ENCODE measurements around the gene CARD11.

Gene CARD11

DNA sequence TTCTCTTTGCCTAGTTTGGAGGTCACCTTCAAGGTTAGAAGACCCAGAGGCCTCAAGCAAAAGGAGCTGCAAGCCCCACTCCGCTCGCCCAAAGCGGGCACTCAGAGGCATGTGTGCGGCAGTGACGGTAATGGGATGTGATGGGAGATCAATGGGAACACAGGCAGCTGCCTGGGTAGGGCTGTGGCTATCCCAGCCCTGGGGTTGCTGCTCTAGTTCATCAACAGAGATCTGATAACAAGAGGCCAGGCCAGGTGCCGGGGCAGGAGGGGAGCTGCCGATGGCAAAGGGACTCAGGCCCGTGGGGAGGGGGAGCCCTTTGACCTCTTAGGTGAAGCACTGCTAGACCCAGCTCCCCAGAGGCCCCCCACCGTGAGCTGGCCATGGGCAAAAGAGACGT is 147.5 kb downstream of the CARD11 start:
- no peak for DNase-seq

DNA sequence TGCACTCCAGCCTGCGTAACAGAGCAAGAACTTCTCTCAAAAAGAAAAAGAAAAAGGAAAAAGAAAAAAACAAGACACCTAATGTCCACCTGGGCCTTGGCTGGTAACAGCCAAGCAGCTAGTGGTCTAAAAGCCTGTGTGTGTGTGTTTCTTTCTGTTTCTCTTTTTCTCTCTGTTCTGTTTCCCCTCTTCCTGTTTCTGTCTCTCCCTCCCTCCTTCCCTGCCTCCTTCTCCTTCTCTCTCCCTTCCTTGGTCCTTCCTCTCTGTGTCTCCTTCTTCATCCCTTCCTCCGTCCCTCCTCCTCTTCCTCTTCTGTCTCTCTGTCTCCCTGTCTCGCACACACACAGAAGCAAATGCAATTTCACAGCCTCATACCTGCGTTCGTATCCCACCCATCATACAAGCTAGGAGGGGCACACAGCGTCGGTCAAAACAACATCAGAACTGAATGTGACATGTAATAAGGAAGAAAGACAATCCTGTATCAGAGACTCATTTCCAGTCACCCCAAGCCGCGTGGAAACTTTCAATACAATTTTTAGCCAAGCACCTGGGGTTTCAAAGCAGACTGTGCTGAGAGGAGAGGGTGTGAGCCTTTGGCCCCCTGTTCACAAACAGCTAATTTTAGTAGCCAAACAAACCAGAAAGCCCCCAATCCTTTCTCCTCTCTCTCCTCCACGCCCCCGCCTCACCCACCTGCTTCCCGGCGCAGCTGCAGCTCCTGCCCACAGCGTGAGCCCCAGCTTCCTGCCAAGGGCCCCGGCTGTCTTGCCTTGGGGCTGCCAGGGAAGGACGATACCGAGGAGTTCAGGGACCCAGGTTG is 149.3 kb downstream of the CARD11 start:
- DNase-seq, result no peak

DNA sequence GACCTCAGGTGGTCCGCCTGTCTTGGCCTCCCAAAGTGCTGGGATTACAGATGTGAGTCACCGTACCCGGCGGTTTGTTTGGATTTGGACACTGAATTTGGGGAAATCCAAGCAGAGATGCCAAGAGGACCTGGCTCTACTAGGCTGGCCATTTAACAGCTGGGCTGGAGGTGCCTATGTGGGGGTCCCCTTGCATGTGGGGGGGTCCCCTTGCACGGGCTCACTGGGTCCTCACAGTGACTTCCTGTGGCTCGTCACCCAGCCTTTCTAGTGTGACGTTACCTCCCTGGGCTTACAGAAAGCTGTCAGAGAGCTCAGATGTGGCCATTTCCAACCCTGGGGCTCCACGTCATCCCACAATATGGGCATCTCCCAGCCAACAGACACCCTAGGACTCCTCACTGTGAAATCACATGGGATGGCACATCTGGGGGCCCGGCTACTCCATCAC is 150.2 kb downstream of the CARD11 start:
- DNase-seq, result no peak

DNA sequence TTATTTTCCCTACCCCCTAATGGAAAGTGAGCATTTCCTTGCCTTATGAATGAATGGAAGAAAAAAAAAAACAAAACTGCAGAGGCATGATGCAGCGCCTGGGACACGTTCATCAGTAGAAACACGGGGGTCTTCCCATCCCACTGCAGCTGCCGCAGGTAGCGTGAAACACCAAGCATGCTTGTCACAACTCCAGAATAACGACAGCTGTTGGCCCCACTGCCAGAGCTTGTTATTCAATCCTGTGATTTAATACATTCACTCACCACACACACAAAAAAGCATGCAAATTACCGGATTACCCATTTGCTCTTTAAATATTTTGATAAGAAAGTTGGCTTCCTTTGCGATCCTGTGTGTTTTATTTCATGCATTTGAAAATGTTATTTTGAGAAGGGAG is 151.1 kb downstream of the CARD11 start:
- no peak for DNase-seq

DNA sequence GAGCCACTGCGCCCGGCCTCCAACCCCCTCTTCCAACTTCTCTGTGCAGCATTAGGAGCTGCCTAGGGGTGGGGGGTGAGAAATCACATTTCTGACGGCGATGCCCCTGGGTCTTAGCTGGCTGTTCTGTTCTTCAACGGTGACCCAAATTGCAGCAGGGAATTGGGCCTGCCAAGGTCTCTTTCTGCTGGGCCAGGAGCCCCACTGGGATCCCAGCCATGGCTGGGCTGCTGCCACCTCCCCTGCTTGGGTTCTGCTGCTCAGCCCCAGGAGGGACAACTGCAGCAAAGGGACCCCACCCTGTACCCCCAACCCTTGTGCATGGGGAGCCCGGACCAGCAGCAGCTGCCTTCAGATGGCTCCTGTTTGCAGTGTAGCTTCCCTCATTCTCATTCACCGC is 155.9 kb downstream of the CARD11 start:
- DNase-seq, result peak; percentile 12

DNA sequence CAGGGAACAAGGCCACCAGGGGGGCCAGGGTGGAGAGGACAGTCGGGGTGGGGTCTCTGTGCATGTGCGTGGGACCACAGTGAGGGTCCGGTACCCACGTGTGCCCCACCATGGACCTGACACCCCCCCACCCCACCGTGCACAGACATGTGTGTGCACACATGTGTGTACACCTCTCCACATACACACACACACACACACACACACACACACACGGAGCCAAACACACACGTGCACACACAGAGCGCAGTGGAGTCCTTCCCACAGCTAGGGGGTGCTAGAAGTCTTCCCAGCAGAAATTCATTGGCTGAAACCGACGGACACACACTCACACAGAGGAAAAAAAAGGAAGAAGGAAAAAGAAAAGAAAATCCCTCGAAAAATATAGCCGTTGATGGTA is 156.8 kb downstream of the CARD11 start:
- DNase-seq, result peak; percentile 41

DNA sequence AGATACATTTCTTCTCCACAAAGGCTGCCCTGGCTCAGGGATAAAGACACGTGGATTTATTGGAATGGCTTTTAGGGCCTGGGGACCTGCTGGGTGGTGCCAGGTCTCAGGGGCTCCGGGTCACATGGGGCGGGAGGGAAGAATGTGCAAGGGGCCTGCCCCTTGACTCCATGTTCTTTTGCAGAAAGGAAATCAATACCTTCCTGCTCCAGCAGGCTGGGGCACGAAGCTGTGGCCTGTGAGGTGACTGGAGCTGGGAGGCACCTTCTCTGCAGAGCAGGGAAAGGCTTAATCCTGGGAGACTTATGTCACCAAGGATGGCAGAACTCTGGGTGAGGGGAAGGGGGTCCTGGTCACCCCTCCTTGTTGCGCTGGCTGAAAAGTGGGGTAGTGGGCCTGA is 157.3 kb downstream of the CARD11 start:
- DNase-seq, result no peak

DNA sequence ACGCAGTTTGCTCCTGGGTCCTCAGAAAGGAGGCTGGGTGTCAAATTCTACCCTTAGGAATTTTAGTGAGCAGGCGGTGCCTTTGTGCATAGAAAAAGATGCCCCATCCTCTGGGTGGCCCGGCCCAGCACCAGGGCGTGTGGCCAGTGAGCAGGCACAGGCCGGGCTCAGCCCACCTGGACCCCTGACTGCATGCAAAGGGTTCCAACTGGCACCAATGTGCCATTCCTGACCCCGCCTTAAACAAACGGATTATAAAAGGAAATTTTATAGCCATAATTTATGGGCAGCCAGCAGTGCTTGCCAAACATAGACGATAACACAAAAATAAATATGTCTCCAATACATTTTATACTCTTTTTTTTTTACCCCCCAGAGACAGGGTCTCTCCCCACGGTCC is 159.5 kb downstream of the CARD11 start:
- DNase-seq, result no peak

DNA sequence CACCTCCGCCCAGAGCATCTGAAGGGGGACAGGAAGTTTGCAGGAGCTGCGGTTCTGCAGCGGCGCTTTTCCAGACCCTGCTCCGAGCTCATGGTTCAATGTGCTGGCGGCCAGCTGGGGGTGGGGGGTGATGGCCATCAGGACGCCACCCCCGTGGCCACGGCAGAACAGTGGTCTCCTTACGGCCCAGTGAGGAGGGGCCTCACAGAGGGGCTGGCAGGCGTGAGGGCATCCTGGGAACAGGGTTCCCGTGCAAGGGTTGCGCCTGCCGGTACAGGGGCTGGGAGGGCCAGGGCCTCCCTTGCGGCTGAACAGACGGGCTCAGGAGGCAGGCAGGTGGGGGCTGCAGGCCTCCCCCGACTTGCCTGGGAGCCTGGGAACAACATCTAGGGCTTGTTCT is 160.6 kb downstream of the CARD11 start:
- no peak for DNase-seq

DNA sequence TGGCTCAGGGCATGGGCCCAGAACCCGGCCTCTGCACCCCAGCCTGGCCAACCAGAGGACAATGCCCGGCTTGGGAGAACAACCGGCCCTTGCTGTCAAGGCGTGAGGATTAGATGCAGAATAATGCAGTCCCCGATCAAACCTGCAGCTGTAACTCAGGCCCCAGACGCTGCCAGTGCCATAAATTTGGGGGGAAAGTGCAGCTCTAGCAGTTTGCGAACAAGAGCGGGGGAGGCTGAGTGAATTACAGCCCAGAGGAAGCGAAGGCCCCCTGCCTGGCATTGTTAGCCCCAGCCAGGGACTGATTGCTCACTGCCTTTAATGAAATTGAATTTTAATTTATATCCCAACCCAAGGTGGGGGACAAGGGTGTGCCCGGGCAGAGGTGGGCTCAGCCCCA is 161.6 kb downstream of the CARD11 start:
- DNase-seq, result no peak

DNA sequence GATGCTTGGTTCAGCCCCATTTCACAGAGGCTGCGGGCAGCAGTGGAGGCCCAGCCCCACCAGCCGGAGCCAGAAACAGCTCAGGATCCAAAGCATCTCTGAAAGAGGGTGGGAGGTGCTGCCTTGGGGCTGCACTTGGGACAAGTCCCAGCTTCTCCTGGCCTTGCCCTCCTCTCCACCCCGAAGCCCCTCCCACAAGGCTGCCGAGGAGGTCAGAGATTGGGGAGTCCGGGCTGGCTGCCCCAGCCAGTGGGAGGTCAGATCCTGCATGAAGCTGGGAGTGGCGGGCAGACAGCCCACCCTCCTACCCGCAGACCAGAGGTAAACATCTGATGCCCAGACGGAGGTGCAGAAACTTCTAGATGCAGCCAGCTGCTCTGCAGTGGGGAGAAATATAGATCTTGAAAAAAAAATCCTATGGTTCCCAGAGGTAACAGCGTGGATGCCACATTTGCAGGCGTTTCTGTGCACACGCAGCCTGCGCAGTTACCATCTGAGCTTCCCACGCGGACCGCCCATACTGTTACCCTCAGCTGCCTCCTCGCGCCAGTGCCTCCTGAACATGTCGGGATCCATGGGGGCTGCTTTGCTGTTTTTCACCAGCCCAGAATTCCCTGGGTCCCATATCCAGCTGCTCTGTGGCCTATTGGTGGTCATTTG is 162.7 kb downstream of the CARD11 start:
- no peak for DNase-seq

DNA sequence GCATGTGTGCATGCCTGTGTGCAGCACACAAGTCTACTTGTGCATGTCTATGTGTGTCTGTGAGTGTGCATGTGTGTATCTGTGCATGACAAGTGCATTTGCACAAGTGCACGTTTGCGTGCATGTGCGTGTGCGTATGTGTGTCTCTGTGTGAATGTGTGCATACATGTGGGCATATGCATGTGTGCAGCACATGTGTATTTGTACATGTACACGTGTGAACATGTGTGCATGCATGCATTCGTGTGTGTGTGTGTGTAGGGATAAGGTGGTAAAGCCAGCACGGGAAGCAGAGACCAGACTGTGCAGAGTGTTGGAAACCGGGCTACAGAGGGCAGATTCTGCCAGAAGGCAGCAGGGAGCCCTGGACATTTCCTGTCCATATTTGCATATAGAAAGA is 163.6 kb downstream of the CARD11 start:
- no peak for DNase-seq

DNA sequence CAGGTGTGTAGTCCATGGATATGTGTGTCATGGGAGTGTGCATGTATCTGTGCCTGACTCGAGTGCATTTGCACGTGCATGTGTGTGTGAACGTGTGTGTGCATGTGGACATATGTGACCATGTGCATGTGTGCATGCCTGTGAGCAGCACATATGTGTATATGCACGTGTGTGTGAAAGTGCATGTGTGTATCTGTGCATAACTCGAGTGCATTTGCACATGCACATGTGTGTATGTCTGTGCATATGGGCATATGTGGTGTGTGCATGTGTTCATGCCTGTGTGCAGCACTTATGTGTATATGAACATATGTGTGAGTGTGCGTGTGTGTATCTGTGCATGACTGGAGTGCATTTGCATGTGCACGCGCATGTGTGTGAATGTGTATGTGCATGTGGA is 164.3 kb downstream of the CARD11 start:
- DNase-seq, result no peak

DNA sequence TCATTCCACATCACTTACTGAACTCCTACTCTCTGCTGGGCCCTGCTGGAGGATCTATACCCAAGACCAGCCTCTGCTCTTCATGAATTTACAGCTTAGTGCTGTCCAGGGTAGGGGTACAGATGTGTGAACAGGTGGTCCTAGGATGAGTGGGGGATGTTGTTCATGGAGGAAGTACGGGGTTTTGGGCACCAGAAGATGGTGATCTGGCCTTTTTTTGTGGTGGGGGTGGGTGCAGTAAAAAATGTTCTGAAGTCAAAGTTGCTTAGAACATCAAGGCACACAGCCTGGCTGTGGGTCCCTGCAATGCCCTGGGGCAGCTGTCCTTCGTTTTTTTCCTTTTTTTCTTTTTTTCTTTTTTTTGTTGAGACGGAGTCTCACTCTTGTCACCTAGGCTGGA is 165.4 kb downstream of the CARD11 start:
- no peak for DNase-seq

DNA sequence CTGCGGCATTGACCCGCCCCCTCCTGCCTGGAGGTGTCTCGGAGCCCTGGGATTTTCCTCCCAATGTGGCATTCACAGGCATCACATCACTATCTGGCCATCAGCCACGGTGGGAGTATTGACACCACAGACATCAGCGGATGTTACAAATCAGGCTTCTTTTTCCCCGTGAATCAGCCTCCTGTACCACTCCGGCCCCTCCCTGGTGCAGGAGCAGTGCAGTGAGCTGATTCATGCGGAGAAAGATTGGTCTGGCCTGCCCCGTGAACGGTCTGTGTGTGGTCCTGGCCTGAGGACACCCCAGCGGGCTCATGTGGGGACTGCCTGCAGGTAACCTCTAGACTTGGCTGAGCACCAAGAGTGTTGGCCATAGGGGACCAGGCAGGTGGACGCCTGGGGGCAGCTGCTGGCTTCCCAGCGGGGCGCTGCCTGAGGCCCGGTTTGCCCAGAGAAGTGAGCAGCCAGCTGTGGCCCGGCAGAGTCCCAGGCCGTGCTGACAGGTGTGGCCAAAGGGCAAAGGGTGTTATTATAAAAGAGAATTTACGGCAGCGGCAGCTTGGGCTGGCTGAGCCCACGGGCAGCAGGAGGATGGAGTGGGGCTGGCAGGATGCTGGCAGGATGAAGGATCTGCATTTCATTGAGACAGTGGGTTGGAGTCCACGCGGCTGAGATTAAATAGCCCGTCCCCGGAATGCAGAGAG is 167.5 kb downstream of the CARD11 start:
- DNase-seq, result no peak

DNA sequence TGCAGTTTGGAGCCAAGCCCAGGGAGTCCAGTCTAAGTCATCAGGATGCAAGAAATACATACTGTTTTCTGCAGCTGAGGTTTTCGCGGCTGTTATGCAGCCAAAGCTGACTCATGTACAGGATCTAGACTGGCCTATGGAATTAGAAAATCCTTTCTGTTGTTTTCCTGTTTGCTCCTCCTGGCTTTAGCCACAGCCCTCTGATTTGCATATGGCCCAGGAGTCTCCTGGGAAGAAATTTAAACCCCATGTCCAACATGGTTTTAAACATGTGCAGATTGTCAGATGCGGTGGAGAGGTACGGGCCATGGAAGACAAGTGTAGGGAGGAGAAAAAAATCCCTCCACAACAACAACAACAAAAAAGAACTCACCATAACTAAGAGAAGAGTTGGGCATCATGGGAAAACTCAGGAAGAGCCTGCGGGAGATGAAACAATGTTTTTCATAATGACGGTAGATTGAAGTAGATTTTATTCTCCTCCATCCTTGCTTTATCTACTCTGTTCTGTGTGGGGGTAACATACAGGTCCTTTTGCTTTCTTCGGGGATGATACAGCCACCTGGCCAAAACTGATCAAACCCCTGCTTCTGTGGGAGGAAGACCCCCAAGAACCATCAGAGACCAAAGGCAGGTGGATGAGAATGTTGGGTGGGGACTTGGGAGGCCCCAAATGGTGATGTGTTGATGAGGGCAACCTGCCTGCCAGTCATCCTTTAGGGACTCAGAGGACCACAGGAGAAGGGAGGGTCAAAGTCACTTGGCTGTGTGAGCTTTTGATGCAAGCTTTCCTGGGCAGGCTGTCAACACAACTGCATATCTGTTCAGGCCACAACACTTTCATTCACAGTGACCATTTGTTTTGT is 169.7 kb downstream of the CARD11 start:
- no peak for DNase-seq

DNA sequence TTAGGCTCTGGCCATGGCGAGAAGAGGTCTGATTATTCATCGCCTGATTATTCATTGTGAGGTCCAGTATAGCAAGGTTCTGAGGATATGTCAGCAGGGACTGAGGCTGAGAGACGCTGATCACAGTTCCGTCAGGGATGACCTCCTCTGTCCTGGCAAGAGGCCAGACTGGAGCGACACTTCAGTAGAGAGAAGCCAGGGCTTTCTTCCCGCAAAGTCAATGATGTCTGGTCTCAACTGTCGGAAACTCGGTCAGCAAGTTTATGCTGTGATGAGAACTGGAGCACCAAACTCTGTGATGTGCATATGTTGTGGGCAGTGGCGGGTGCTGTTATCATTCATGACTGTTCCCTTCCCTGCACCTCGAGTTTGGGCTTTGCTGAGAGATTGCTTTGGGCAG is 170.5 kb downstream of the CARD11 start:
- DNase-seq, result no peak

DNA sequence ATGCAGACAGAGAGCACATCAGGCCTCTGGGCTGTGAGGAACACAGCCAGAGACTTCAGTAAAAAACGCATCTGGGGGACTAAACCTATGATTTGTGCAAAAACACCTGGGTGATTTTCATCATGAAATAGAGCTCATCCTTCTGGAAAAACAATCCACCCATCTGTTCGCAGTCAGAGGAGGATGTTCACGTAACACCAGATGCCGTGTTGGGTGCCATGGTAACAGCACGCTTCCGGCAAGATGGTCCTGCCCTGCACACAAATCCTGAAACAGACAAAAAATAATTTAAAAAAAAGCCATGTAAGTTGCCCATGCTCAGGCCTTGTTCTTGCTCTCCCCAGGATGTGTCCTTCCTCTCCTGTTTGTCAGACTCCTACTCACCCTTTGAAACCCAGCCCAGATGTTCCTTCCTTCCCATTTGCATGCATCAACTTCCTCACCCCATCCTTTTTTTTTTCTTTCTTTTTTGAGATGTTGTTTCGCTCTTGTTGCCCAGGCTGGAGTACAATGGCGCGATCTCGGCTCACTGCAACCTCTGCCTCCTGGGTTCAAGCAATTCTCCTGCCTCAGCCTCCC is 171.3 kb downstream of the CARD11 start:
- no peak for DNase-seq

DNA sequence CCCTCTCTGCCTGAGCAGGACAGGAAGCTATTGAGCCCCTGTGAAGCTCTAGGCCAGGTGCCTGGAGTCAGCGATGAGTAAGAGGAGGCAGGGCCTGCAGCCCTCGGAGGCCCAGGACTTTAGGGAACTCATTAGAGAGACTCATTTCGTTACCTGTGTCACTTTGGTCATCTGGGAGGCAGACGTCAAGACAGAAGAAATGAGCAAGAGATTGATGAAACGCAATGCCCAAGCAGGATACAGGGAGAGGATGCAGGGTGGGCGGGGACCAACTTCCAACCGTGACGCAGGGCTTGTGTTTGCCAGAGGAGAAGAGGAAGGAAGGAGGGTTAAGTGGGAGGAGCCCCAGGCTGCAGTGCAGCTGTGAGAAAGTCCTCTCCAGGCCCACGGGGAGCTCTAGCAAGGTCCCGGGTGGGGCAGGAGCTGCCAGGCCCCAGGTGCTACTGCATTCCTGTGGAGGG is 173.2 kb downstream of the CARD11 start:
- DNase-seq, result no peak

DNA sequence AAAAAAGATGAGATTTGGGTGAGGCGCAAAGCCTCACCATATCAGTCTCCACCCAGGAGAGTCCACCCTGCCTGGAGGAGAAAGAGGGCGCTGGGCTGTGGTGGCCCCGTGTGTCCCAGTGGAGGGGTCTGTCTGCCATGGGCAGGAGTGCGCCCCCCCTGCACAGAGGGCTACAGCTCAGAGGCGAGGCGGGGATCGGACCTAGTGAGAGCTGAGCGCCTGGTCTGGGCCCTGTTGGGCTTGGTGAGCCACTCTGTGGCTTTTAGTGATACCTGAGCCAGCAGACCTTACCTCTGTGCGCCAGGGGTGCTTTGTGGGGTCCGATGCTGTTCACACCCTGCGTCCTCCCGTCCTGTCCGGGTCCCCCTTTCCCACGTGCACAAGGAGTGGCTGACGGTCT is 173.7 kb downstream of the CARD11 start:
- DNase-seq, result no peak

DNA sequence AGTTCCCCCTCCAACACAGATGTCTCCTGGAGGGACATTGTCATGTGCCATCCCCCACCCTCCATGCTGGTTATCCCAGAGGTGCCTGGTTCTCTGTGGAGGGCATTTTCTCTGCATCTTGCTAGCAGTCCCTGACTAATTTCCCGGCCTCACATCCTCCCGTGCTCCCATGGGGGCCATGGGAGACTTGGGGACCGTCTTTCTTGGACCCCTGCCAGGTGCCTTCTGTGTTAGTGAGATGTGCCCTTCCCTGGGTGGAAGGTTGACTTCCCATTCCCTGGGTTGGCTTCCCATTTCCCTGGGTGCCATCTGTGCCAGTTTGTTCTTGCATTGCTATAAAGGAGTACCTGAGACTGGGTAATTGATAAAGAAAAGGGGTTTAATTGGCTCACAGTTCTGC is 177.1 kb downstream of the CARD11 start:
- DNase-seq, result no peak

DNA sequence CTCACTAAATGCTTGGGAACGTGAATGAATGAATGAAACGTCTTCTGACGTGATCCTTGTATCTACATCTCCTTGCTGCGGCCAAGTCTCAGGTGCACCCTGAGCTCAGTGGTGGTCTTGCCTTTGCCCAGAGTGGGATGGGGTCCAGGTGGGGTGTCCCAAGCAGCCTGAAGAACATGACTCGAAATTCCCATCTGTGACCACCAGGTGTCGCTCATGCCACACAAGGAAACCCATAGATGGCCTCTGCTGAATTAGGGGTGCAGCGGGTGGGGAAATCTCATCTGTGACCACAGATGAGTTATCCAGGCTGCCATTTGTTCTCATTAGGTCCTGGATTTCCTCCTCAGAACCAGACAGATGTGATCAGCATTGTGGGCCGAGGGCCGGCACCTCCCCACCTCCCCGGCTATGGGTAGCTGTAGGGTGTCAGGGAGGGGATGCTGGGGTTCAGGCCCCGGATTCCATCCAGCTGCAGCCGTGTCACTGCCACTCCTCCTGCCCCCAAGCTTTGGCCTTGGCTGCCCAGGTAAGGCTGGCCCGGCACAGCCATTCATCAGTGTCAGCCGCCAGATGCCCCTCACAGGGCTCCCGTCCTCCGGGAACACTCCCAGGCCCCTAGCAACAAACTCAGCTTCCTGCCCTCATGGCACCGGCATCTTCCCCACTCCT is 178.5 kb downstream of the CARD11 start:
- DNase-seq, result peak; percentile 53
